ENCODE data around the gene CCM2L.

CCM2L gene

DNA sequence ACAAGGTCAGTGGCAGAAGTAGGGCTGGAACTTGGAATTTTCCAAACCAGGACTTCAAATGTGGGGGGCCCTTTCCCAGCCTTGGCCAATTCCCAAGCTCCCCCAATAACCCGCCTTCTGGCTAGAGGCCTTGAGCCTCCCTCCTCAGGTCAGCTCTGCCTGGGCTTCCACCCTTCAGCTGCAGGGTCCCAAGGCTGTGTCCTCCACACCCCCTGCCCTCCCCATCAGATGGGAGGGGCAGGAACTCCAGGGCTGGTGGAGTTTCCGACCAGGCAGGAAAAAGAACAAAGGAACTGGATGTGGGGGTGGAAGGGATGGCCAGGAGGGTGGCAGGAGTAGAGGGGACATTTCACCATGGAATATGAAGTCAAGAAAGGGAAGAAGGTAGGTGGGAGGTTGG is at the start of gene CCM2L:
Gene CCM2L (plus strand): TSS at position 338 of the 400 bp plus-strand sequence. CDS start 17 bp downstream, at position 355.
- no peak for DNase-seq (ENCODE audit: low read depth)

DNA sequence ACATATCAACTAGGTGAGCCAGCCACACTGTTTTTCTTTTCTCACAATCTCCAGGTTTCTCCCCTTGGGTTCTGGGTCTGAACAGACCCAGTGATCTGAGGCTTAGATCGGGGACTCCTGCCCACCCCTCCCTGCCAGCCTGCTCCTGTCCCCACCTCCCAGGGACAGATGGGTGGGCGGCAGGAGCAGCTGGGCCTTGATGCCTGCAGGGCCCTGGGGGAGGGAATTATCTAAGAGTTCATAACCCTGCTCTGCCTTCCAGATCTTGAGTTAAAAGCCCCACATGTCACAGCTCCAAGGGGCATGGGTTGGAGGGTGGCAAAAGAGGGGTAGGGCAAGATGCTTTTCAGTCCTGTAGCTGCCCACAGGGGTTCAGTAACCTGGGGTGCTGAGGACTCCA is 47.5 kb upstream of the CCM2L start:
- no peak for DNase-seq (ENCODE audit: low read depth)

DNA sequence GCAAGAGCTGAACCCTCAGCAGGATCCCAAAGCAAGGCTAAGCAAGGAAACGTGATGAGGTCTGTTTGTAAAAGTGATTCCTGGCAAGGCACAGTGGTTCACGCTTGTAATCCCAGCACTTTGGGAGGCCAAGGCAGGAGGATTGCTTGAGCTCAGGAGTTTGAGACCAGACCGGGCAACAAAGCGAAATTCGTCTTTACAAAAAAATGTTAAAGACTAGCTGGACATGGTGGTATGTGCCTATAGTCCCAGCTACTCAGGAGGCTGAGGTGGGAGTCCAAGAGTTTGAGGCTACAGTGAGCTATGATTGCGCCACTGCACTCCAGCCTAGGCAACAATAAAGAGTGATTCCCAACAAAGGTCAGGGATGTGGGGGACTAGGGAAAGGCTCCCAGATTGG is 46.3 kb upstream of the CCM2L start:
- DNase-seq (ENCODE audit: low read depth), result no peak

DNA sequence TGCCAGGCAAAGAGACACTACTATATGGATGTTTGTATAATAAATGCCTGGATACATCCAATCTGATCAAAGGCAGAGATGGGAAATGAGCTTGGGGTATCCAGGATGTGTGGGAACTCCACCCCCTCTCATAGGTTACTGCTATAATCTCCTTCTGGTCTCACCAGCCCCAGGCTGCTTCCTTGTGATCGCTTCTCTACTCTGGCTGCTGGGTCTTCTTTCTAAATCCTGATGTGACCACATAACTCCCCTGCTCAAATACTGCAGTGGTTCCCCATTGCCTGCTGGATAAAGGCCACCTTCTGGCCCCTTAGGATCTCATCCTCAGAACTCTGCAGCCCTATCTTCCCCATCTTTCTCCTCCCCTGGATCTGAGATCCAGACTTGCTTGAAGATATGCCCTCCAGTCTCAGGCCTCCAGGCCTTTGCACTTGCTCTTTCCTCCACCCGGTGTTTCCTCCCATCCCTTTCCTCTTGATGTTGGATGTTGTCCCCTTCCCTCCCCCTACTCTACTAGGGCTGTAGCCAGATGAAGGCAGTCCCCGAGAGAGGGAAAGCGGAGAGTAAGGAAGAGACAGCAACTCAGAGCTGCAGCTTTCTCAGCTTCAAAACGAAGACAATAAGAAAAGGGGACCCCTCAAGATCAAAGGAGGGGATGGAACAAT is 43.1 kb upstream of the CCM2L start:
- no peak for DNase-seq (ENCODE audit: low read depth)

DNA sequence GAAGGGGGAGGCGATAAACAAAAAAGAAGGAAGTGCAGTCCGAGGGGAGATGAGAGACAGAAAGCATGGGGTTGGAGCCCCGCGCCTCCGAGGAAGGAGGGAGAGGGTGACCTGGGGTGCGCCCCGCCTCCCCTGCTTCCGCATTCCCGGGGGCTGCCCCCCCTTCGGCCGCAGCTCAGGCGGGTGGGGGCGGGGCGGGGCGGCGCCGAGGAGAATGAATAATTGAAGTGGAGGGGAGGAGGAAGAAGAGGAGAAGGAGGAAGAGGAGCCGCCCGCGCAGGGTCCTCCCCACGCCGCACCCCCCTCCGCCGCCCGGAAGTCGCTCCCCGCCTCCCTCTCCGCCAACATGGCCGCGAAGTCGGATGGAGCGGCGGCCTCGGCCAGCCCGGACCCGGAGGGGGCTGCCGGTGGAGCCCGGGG is 42.4 kb upstream of the CCM2L start, which contains the start of gene XKR7:
Gene XKR7 (plus strand): TSS at position 322 of the 420 bp plus-strand sequence. CDS start 25 bp downstream, at position 347.
- no peak for DNase-seq (ENCODE audit: low read depth)

DNA sequence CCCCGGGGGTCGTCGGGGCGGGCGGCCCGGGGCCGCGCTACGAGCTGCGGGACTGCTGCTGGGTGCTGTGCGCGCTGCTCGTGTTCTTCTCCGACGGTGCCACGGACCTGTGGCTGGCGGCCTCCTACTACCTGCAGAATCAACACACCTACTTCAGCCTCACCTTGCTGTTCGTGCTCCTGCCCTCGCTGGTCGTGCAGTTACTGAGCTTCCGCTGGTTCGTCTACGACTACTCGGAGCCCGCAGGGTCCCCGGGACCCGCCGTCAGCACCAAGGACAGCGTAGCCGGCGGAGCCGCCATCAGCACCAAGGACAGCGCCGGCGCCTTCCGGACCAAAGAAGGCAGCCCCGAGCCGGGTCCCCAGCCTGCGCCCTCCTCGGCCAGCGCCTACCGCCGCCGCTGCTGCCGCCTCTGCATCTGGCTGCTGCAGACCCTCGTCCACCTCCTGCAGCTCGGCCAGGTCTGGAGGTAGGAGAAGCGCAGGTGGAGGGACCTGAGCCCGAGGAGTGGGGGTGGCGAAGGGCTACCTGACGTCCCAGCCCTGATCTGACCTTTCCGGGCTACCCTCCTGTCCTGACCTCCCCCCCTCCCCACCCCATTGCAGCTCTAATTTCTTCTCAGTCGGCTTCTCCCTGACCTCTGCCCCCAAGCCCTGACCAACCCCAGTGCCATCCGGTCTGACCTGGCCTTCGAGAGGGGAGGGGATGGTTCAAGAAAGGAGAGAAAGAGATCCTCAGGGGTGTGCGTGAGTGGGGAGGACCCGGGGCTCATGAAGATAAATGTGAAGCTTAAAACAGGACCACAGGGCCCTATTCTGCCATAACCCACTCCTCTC is 41.7 kb upstream of the CCM2L start:
- no peak for DNase-seq (ENCODE audit: low read depth)

DNA sequence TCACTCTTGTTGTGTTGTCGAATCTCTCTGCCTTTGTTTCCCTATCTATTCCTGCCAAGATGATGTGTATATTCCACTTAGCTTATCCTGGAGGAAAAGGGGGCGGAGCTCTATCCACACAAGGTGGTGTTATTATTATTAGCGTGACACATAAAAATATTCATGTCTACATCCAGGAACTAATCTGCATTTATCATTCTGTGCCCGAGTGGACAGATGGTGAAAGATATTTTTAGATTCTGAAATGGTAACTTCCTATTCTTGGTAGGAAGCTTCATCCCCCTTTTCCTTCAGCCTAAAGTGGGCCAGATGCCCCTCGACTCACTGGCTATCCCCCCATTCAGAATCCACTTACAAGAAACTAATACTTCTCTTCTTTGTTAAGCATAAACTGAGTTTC is 40.2 kb upstream of the CCM2L start:
- no peak for DNase-seq (ENCODE audit: low read depth)

DNA sequence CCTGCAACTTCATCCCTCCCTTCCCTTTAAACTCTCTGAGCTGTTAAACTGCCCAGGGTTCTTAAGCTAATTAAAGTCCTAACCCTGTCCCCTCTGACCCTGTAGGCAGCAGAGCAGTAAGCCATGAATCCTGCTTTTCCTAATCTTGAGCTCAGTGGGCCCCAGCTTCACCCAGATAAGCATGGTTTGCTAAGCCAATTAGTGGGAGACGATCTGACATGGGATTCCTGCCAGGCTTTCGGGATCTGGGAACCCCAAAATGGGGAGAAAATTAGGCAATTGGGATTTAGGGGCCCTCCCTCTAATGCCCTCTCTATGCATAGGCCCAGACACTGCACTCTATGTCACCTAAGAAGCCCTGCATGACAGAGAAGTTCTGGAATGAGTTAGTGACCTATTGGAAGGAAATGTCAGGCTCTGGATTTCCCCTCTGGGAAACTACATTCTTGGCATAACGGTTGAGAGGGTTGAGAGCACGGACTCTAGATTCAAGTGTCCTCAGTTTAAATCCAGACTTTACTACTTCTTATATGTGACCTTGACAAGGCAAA is 37.7 kb upstream of the CCM2L start:
- no peak for DNase-seq (ENCODE audit: low read depth)

DNA sequence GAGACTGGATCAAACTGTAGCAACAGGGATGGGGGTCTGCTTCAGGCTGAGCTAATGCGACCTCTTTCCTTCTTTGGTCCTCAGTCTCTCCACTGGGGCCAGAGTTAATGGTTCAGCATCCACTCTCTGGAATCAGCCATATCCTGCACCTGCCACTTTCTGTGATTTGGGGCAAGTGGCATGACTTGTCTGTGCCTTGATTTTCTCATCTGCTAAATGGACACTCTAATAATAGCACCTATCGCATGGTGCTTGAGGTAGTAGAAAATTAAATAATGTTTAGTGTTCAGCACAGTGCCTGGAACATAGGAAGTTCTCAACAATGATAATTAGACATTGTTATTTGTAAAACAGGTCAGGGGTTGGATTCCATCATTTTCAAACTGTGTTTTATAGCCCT is 35.9 kb upstream of the CCM2L start:
- no peak for DNase-seq (ENCODE audit: low read depth)

DNA sequence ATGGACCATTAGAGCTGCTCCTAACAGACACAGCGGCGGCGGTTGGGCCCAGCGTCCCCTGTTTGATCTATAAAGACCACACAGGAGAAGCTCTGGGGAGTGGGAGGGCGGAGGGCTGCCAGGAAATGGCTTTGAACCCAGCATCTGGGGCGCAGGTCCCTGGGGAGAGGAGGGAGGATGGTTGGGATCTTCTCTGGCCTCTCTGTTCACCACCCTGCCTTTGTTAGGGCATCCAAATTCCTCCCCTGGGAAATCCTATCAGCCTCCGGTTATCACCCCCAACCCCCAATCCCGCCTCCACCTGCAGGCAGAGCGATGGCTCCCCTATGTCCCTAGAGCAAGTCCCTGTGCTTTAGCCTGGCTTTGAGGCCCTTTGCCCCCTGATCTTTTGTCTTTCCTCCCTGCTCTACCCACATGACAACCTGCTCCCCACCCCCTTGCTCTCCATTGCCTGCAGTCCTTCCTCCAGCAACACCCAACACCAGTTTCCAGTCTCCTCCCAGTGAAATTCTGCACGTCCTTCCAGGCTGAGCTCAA is 35.2 kb upstream of the CCM2L start:
- no peak for DNase-seq (ENCODE audit: low read depth)

DNA sequence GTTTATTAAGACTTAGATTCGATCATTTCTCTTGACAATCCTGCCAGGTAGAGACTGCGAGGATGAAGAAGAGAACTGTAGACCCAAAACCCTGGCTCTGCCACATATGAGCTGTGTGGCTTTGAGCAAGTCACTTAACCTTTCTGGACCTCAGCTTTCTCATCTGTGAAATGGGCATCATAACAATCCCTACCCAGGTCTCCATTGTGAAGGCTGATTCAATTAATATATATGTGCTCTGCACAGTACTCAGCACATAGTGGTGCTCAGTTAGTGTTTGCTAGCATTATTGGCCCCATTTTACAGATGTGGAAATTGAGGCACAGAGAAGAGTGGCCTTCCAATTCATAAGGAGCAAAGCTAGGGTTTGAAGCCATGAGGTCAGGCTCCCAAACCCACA is 34.4 kb upstream of the CCM2L start:
- DNase-seq (ENCODE audit: low read depth), result no peak

DNA sequence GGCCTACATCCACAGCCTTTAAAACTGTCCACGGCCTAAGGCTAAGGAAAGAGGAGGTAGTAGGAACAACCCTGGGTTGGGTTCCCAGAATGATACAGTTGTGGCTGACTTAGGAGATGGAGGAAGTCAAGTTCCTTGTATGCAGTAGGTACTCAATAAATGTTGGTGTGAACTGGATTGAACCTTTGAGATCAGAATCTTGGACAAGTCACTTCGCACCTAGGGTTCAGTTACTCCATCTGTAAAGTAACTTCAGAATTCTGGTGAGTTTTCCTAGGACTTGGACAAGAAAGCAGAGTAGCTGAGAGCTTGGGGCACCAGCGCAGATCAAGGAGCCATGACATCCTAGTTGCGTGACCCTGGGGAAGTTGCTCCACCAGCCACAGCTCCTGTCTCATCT is 33.2 kb upstream of the CCM2L start:
- no peak for DNase-seq (ENCODE audit: low read depth)

DNA sequence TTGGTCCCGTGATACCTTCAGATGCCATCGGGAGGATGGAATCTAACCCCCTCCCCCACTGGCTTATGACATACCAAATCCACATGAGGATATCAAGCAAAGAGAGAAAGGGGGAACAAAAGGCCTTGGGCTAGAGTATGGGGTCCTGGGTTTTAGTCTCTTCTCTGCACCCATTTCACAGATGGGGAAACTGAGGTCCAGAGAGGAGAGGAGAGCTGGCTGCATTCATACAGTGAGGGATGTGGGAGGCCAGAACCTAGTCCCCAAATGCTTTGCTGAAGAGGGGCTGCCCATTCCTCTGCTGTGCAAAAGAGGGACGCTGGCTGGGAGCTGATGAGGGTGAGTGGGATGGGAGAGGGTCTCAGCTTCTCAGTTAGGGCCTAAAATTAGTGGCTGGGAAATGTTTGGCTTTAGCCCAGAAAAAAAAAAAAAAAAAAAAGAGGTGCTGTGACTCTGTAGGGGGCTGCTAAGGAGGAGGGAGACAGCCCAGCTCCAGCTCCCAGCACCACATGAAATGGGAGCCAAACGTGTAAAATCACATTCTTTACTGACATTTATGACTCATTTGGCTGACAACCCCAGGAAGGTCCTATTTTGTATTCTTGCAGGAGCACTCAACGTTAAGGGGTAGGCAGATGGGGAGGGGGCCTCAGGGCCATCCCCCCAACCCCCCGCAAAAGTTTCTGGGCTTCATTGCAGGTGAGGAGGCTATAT is 30.4 kb upstream of the CCM2L start:
- DNase-seq (ENCODE audit: low read depth), result no peak

DNA sequence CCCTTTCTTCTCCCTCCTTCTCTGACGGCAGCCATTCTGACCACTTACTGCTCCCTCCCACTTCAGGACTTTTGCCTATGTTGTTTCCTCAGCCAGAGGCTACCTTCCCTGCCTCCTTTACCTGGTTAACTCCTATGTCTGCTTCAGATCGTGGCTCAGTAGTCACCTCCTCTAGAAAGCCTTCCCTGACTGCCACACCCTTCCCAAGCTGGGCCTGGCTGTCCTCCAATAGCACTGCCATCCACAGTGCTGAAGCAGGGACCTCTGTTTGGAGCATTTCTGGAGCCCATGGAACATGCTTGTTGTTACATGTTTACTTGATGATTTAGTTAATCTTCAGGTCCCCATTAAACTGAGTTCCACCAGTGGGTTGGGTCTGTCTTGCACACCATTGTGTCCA is 28.5 kb upstream of the CCM2L start:
- no peak for DNase-seq (ENCODE audit: low read depth)

DNA sequence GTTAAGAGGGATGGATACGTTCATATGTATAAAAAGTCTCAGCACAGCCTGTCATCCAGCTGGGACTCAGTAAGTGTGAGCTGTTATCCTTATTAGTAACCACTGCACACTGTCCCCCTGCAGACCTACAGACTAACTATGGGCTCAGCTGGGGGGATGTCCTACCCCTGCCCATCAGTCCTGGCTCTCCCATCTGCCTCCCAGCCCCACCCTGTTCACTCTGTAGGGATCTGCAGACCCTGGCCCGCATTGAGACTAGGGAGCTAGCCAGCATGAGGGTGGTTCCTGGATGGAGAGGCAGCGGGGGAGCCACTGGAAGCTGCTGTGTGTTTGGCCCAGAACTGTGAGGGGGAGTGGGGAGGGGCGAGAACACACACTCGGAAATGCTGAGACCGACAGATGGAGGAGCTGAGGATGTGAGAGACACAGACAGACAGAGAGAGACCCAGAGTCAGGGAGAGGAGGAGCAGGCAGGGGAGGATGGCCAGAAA is 25.2 kb upstream of the CCM2L start:
- no peak for DNase-seq (ENCODE audit: low read depth)

DNA sequence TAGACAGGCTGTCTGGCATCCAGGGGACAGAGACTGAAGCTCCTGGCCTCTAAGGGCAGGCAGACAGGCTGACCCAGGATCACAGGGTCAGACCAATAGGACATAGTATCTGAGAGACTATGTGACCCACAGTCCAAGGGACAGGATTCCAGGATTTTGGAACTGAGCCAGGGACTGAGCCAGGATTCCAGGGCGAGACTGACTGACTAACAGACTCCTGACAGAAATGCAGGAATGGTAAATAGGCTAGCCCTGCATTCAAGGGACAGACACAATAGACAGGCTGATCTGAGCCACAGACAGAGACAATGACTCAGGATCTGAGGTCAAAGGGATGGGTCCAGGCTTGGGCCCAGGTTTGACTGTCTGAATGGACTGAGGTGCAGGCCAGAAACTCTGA is 22.5 kb upstream of the CCM2L start:
- DNase-seq (ENCODE audit: low read depth), result no peak

DNA sequence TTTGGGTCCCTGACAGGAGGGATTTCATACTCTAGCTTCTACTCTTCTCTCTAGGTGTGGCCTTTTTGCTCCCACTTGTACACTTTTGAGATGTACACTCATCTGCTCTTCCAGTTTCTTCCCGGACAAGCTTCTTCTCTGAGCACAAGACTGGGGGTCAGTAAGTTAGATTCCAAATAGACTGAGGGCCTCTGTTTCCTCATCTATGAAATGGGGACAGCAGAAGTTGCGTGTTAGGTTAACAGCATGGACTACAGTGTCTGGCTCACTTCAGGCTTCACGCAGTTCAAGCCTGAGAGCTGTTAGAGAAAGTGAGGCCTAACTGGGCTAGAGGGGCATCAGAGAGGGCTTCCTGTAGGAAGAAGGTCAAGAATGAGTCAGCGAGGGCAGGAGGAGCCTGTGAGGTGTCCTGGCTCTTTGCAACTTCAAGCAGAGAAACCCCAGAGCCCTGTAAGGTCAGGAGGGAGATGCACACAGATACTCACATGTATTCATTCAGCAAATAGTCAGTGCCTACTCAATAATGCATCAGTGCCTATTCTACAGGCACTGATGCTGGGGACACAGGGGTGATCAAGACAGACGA is 21.7 kb upstream of the CCM2L start:
- DNase-seq (ENCODE audit: low read depth), result no peak

DNA sequence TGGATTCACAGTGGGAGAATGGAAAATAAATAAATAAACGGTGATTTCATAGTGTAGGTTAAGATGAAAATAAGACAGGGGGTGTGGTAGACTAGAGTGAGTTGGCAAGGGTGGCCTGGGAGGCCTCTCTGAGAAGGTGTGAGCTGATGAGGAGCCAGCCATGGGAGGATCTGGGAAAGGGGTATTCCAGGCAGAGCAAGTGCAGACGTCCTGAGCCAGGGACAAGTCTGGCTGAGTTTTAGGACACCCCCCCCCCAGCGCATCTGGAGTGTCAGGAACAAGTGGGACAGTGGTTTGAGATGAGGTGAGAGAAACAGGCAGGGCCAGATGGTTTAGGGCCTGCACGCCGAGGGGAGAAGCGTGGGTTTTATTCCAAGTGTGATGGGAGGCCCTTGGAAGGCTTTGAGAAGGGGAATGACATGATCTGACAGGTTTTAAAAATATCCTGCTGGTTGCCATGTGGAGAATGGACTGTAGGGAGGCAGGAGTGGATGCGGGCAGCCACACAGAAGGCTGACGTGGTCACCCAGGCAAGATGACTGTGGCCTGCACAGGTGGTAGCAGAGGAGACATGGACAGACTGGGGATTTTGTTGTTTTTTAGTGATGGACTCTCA is 21.1 kb upstream of the CCM2L start:
- no peak for DNase-seq (ENCODE audit: low read depth)

DNA sequence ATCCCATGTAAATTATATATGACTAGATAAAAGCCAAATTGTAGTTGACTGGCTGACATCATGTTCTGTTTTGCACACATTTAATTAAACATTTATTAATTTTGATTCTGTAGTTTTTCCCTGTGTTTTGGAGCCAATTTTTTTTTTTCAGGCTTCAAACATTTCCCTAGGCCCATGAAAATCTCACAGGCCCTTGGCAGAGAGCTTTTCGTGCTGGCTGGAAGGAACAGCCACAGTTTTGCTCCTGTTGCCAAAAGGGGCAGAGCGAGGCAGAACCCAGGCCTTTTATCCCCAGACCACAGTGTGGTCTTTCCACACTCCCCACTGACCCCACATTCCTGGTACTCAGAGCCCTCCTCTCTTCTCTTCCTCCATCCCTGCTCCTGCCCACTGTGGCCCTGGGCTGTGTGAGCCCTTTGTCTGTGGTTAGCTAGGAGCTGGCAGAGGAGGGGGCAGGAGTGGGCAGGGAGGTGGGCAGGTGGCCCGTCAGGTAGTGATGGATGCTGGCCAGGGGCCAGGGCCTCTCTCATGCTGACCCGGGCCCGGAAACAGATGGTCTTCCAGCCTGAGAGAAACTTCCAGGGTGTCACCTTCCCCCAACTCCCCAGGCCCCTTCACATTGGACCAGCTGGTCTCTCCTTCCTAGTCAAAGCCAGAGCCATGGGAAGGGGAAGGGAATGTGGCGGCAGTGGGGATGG is 19.4 kb upstream of the CCM2L start:
- DNase-seq (ENCODE audit: low read depth), result no peak

DNA sequence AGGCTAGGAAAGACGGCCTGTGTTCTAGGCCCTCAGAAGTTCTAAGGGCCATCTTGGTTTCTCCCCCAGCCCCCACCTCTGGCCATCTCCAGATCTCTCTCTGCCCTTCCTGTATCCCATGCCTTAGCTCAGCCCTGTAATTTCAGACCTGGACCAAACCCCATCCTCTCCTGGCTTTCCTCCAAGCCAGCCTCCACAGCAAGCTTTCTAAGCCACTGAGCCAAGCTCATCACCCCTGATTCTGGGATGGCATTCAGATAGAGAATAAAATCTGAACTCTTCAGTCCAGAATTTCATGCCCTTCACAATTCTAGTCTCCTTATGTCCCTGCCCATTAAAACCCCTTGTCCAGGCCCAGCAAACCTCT is 18.9 kb upstream of the CCM2L start:
- DNase-seq (ENCODE audit: low read depth), result no peak

DNA sequence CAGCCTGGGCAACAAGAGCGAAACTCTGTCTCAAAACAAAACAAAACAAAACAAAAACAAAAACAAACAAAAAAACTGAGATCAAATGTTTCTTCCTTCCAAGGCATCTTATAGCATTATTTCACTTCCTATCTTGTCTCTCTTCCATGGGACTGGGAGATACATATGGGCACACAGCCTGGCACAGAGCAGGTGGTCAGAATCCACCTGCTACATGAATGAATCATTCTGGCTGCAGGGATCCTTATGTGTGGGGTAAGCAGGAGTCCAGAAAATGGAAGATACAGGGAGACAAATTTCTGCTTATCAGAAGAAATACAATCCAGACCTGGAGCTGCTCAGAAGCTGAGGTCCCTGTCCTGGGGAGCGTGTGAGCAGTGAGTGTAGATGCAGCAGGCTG is 18.2 kb upstream of the CCM2L start:
- no peak for DNase-seq (ENCODE audit: low read depth)
